Large intestine (tissue), 3 donors: ENCODE measurements around the gene TMX2. TPM values are rescaled to one million over a fixed set of nuclear protein-coding genes. Genes with fewer than 3 reads are reported as not detected.
"Not testable (repeated sequence)": the region's sequence is repeated elsewhere in the genome, so short reads cannot be mapped to it uniquely, and the experiment has no call there.

ENCODE experiments used
- DNase-seq, 2 donors: peaks; one replicate each; pipeline versions ENCODE4 v3.0.0 to v3.0.0-alpha.2; 2013
- H3K27ac ChIP-seq: one replicate; pipeline ENCODE4 v1.5.1; 2013; ENCODE audit warnings: low read length
- H3K27me3 ChIP-seq: 2 replicates; pipeline ENCODE4 v1.6.1; 2013; ENCODE audit warnings: low read length; ENCODE audit not compliant: control insufficient read depth, insufficient read depth
- H3K36me3 ChIP-seq: 2 replicates; pipeline ENCODE4 v1.6.1; 2013; ENCODE audit warnings: low read length; ENCODE audit not compliant: control insufficient read depth, insufficient read depth
- H3K4me1 ChIP-seq: one replicate; pipeline ENCODE4 v1.6.1; 2013; ENCODE audit warnings: low read length; ENCODE audit not compliant: control insufficient read depth, insufficient read depth
- H3K4me3 ChIP-seq: one replicate; pipeline ENCODE4 v1.5.1; 2013; ENCODE audit warnings: low read length
- H3K9me3 ChIP-seq: one replicate; pipeline ENCODE4 v1.6.1; 2013; ENCODE audit warnings: mild to moderate bottlenecking, low read depth, low read length, moderate library complexity; ENCODE audit not compliant: control insufficient read depth
- WGBS: methylation state at CpG from one replicate; pipeline ENCODE4 v1.1.5; 2013; ENCODE audit warnings: low lambda C conversion rate; ENCODE audit not compliant: insufficient coverage; 5-methylcytosine and 5-hydroxymethylcytosine counted together
- polyA plus RNA-seq: library from polyadenylated mRNA; unstranded; fragments of 120-200 nt; gene quantifications from one replicate; pipeline ENCODE4 v1.2.1, GENCODE V29; 2013

The TMX2 gene
- polyA plus RNA-seq, 1 donor, result 108 TPM

DNA sequence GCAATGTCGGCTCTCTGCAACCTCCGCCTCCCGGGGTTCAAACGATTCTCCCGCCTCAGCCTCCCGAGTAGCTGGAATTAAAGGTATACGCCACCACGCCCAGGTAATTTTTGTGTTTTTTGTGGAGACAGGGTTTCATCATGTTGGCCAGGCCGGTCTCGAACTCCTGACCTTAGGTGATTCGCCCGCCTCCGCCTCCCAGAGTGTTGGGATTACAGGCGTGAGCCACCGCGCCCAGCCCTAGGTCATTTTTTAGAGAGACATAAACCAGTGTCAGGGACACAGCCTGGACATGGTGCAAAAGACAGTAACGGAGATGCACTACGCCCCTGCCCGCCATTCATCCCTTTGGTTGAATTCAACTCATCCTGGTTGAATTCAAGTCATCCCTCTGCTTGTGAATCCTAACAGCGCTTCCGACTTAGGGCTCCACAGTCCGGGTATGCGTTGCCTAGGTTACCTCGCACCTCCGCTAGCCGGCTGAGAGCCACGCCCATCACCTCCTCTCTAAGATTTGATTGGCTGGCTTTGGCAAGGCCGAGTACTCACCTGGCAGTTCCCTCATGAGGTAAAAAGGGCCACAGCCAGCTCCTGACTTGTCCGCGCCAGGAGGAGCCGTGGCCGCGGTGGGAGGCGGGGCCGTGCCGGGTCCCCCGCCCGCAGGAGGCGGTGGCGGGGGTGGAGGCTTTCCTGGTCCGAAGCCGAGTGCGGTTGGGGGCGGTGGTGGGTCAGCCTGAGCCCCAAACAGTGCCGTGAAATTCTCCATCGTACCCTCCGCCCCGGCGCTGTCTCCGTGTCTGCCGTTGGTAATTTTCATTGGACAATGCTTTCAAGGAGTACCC, 758 bp upstream of the TMX2 start, which contains the start of gene MED19:
Gene MED19 (minus strand): TSS at position 802 of the 842 bp plus-strand sequence. CDS start 36 bp downstream, at position 766.
- H3K4me3 ChIP-seq, result peak within 1 kb of the TSS; percentile 95
- peaks cover 5% of the 10 kb centered on the region for H3K36me3 ChIP-seq
- no peaks in the 10 kb centered on the region for H3K27me3 ChIP-seq
- peaks cover 12% of the 10 kb centered on the region for H3K4me1 ChIP-seq
- no peaks in the 10 kb centered on the region for H3K9me3 ChIP-seq
- H3K27ac ChIP-seq, result peak within 1 kb of the TSS; percentile 89
- no CpG with 5 or more reads among the region's 51 CpGs for WGBS
- DNase-seq, result peak; percentile 91 to 94

DNA sequence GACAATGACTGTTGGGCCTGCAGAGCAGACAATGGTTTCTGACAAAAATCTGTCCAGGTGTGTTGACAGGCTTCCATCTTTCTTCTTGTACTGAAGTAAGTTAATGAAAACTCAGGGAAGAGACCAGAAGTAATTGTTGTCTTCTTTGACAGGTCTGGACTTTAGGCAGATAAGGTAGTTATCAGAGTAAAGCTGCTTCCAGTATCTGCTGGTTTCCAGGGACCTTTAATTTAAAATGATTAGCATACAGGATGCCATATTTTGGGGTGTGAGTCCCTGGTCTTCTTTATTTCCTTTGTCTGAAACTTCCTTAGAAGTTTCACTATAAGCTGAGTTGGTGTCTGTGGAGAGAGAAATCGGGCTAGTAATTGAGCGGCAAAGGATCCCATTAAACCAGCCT, 1.4 kb downstream of the TMX2 start:
- no peak for DNase-seq
- H3K36me3 ChIP-seq, result peaks cover 10% of the 10 kb centered on the region
- peaks cover 12% of the 10 kb centered on the region for H3K4me1 ChIP-seq
- peak overlapping the region; percentile 95 for H3K4me3 ChIP-seq
- H3K27me3 ChIP-seq, result no peaks in the 10 kb centered on the region
- no peaks in the 10 kb centered on the region for H3K9me3 ChIP-seq
- no peak overlapping the region for H3K27ac ChIP-seq
- WGBS, result no CpG with 5 or more reads among the region's 2 CpGs

DNA sequence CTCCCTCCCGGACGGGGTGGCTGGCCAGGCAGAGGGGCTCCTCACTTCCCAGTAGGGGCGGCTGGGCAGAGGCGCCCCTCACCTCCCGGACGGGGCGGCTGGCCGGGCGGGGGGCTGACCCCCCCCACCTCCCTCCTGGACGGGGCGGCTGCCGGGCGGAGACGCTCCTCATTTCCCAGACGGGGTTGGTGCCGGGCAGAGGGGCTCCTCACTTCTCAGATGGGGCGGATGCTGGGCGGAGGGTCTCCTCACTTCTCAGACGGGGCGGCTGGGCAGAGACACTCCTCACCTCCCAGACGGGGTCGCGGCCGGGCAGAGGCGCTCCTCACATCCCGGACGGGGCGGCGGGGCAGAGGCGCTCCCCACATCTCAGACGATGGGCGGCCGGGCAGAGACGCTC, 4.3 kb downstream of the TMX2 start:
- not testable (repeated sequence) for H3K4me1 ChIP-seq, H3K27ac ChIP-seq, H3K4me3 ChIP-seq, DNase-seq, H3K9me3 ChIP-seq, H3K27me3 ChIP-seq
- WGBS, result no CpG with 5 or more reads among the region's 34 CpGs
- H3K36me3 ChIP-seq, result peaks cover 19% of the 10 kb centered on the region

DNA sequence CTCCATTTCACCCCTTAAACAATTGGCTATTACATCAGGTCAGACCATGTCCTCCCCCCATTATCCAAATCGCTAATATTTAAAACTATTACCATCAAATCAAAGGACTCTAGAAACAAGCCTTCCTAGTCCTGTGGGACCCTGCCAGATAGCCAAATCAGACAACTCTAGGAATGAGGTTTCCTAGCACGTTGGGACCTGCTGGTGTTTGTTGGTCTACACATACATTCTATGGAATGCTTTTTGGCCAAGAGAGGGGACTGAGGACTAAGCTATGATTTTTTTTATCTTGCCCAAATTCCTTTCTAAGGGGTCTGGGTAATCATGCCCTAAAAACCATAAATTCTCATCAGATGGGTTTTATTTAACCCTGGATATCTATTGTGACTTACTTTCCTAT, 14.8 kb downstream of the TMX2 start:
- no peaks in the 10 kb centered on the region for H3K36me3 ChIP-seq
- no CpG with 5 or more reads among the region's 2 CpGs for WGBS
- H3K27me3 ChIP-seq, result no peaks in the 10 kb centered on the region
- no peak overlapping the region for H3K4me3 ChIP-seq
- H3K27ac ChIP-seq, result no peak overlapping the region
- H3K9me3 ChIP-seq, result no peaks in the 10 kb centered on the region
- no peaks in the 10 kb centered on the region for H3K4me1 ChIP-seq
- no peak for DNase-seq

DNA sequence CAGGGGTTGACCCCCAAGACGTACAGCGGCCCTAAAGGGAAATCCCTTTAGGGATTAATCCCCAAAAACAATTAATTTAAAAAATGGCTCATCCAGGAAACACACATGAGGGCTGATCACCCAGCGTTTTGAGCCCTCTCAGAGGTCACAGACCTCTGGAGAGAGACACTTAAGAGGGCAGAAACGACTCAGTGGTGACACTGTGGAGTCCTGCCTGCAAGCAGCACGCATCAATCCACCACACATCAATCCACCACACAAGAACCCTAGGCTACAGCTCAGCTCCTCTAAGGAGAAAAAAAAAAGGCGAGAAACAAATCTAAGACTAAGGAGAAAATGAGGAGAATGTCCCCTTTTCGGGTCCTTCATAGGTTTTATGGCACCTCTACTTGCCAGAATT, 16.4 kb downstream of the TMX2 start:
- Histone ChIP-seq H3K9me3 (no peaks in the 10 kb centered on the region), H3K4me3 (no peak overlapping the region), H3K27ac (no peak overlapping the region), H3K4me1 (no peaks in the 10 kb centered on the region), H3K27me3 (no peaks in the 10 kb centered on the region), H3K36me3 (no peaks in the 10 kb centered on the region)
- DNase-seq, result no peak
- 83% methylated on average over 1 of the region's 7 CpGs for WGBS

DNA sequence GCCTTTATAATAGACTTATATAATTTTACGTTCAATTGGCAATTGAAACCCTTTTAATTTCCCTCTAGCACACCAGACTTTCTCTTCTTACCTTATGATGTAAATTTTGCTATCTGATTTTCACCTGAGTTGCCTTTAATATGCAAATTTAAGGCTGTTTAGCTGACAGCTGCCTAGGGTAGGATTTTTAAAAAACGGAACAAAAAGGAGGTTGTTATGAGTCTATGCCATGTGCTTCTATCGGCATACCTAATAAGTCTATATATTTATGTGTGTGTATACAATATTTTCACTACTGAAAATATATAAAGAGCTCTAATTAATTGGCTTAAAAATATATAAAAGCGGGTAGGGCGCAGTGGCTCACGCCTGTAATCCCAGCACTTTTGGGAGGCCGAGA, 17.1 kb downstream of the TMX2 start:
- WGBS, result 90% methylated on average over 2 of the region's 7 CpGs
- no peaks in the 10 kb centered on the region for H3K9me3 ChIP-seq

DNA sequence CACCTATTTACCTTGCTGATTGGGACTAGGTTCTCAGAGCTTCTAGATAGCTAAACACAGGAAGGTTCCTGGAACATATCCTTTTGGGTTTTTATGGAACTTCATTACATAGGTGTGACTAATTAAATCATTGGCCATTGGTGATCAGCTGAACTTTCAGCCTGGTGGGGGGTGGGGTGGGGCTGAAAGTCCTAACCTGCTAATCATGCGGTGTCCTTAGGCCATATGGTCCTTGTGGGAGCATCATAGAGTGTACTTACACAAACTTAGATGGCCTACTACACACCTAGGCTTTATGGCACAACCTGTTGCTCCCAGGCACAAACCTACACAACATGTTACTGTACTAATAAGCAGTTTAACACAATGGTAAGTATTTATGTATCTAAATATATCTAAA, 20.3 kb downstream of the TMX2 start:
- Histone ChIP-seq H3K36me3 (peaks cover 10% of the 10 kb centered on the region), H3K4me1 (peaks cover 6% of the 10 kb centered on the region), H3K27me3 (no peaks in the 10 kb centered on the region), H3K9me3 (no peaks in the 10 kb centered on the region), H3K4me3 (no peak overlapping the region), H3K27ac (no peak overlapping the region)
- no CpG with 5 or more reads among the region's 1 CpG for WGBS
- no peak for DNase-seq

More for the DNA sequence above, 17.1 kb downstream of the TMX2 start:
- no peak for DNase-seq
- Histone ChIP-seq H3K4me3 (no peak overlapping the region), H3K36me3 (no peaks in the 10 kb centered on the region), H3K27ac (no peak overlapping the region), H3K27me3 (no peaks in the 10 kb centered on the region), H3K4me1 (no peaks in the 10 kb centered on the region)

DNA sequence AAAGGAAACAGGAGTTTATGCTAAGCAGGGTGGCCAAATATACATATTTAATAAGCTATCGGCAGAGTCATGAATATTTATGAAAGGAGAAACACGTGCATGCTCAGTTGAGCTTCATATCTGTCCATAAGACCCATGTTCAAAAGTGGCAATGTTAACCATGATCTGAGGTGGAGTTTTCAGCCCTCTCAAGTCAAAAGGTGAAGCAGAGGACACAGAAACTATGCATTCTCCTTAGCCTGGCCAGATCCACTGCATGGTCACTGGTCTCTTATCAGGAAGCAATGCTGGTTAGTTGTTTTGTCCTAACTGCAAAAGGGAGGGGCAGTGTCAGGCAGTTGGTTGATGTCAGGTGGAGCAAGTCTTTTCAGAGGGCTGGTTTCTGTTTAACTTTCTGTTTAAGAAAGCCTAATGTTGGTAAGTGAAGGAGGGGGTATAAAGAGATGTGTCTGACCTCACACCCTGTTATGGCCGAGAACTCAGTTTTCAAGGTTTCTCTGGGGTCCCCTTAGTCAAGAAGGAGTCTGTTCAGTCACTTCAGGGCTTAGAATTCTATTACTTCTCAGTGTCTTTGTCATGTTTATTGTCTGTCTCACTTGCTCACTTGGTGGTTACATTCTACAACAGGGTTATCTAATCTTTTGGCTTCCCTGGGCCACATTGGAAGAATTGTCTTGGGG, 23.4 kb downstream of the TMX2 start:
- DNase-seq, result peak; percentile 19 to 50
- WGBS, result 30% methylated on average over 2 of the region's 3 CpGs

DNA sequence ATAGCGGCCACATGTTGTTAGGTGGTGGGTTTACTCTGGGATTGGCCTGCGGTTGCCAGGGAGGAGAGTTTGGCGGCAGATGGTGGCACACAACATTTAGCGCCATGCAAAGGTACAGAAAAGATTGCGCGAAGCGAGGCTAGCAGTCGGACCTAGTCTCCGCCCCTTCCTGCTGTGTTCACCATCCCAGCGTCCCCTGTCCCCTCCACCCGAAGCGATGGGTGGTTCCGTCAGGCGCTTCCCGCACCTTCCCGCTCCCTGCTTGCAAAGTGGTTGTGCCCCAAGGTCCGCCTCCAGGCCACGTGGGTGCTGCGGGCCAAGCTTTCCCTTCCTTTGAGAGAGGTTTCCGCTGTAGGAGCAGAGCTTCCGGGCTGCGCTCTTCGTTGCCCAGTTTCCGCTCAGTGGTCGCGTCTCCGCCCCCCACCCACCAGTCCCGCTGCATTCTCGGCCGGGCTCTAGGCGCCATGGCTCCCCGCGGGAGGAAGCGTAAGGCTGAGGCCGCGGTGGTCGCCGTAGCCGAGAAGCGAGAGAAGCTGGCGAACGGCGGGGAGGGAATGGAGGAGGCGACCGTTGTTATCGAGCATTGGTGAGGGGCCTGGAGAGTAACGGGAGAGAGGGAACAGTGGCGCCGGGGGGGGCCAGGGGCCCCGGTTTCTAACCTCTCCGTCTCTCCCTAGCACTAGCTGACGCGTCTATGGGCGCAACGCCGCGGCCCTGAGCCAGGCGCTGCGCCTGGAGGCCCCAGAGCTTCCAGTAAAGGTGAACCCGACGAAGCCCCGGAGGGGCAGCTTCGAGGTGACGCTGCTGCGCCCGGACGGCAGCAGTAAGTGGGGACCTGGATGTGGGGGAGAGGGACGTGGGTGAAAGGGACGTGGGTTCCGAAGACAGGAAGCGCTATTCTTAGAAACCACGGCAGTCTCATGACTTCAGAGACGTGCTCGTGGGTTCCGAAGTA, 29.0 kb downstream of the TMX2 start, which contains the start of gene SELENOH:
Gene SELENOH (plus strand): TSS at position 360 of the 955 bp plus-strand sequence. CDS start 105 bp downstream, at position 465.
- no peaks in the 10 kb centered on the region for H3K9me3 ChIP-seq
- H3K27ac ChIP-seq, result peak within 1 kb of the TSS; percentile 90
- H3K4me1 ChIP-seq, result peaks cover 6% of the 10 kb centered on the region
- WGBS, result no CpG with 5 or more reads among the region's 75 CpGs
- no peaks in the 10 kb centered on the region for H3K27me3 ChIP-seq
- H3K36me3 ChIP-seq, result peaks cover 54% of the 10 kb centered on the region
- peak within 1 kb of the TSS; percentile 90 for H3K4me3 ChIP-seq
- peak; percentile 97 to 98 for DNase-seq

More for the DNA sequence above, 23.4 kb downstream of the TMX2 start:
- peak overlapping the region; percentile 76 for H3K27ac ChIP-seq
- no peaks in the 10 kb centered on the region for H3K27me3 ChIP-seq
- peaks cover 28% of the 10 kb centered on the region for H3K36me3 ChIP-seq
- H3K4me3 ChIP-seq, result no peak overlapping the region
- H3K9me3 ChIP-seq, result no peaks in the 10 kb centered on the region
- peaks cover 10% of the 10 kb centered on the region for H3K4me1 ChIP-seq

DNA sequence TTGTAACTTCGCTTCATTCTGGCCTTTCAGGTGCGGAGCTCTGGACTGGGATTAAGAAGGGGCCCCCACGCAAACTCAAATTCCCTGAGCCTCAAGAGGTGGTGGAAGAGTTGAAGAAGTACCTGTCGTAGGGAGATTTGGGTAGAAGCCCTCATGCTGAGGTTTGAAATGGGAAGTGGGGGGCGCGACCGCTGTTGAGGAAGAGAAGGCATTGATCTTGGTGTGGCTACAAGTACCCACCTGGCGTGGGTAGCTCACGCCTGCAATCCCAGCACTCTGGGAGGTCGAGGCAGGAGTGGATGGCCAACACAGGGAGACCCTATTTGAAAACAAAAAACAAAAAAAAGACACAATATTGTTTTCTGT, 29.7 kb downstream of the TMX2 start:
- no peaks in the 10 kb centered on the region for H3K27me3 ChIP-seq
- peak overlapping the region; percentile 90 for H3K4me3 ChIP-seq
- no peak for DNase-seq
- WGBS, result no CpG with 5 or more reads among the region's 10 CpGs
- peaks cover 6% of the 10 kb centered on the region for H3K4me1 ChIP-seq
- H3K27ac ChIP-seq, result peak overlapping the region; percentile 90
- H3K9me3 ChIP-seq, result no peaks in the 10 kb centered on the region
- H3K36me3 ChIP-seq, result peaks cover 53% of the 10 kb centered on the region
